Epidermal melanocyte (primary cell): ENCODE results near the gene CACNB4.
"Not testable (repeated sequence)": the region's sequence is repeated elsewhere in the genome, so short reads cannot be mapped to it uniquely, and the experiment has no call there.

Experiments used
- DNase-seq: peaks from one replicate; pipeline ENCODE4 v3.0.0; 2011; ENCODE audit warnings: low spot score; ENCODE audit not compliant: insufficient read length

Gene CACNB4

DNA sequence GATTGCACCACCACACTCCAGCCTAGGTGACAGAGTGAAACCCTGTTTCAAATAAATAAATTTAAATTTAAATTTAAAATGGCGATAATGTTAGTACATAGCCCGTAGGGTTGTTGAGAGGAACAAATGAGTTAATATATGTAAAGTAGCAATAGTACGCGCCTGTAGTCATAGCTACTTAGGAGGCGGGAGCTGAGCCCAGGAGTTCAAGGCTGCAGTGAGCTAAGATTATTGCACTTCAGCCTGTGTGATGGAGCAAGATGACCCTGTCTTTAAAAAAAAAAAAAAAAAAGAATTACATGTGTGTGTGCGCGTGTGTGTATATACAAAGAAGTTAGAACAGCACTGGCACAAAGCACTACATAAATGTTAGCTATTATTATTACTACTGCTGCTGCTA lies 153.2 kb downstream of the CACNB4 start:
- no peak for DNase-seq

- no peak for DNase-seq
These were observed 153.7 kb downstream of the CACNB4 start for GRCh38 chr2:151945186-151945585.

- no peak for DNase-seq
These were observed 155.4 kb downstream of the CACNB4 start for GRCh38 chr2:151943461-151943860.

GRCh38 chr2:151942540-151943205 lies 156.2 kb downstream of the CACNB4 start:
- DNase-seq: not testable (repeated sequence)

GRCh38 chr2:151937966-151938365 lies 160.9 kb downstream of the CACNB4 start:
- DNase-seq: no peak

DNA sequence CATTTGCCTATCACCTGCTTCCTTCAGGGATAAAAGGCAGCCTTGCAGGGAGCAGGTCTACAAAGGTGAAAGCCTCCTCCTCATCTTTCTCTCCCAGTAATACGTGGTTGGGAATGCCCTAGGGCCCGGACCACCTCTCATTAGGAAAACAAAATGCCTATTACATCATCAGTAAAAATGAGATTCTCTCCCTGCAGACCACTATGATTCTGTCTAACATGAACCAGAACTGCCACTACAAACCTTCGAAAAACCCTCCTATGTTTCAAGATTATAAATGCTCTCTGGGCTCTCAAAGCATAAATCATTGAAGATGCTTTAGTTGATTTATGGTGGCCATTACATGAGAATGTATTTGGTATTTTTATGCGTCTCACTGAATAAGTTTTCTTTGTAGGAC lies 162.2 kb downstream of the CACNB4 start:
- no peak for DNase-seq

DNA sequence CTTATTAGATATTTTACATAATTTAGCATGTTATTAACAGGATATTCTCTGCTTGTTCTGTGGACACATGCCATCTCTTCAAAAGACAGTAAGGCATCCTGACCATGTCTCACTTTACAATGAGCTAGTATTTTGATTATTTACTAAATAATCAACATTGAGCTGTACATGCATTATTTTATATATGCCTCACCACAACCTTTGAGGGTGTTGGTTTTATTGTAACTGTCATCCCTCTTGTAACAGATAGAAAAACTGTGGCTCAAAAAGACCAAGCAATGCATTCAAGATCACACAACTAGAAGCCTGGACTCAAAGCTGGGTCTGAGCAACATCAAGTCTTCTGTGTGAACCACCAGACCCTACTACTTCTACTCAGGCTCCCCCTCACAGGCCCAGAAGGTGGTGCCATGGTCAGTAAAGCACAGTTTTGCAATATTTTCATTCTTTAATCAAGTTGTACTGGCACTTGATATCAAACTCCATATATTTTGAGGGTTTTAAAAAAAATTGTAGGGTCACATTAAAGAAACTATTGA lies 165.5 kb downstream of the CACNB4 start:
- no peak for DNase-seq

- no peak for DNase-seq
These were observed 167.1 kb downstream of the CACNB4 start for GRCh38 chr2:151931756-151932155.

- no peak for DNase-seq
These were observed 167.7 kb downstream of the CACNB4 start for GRCh38 chr2:151931030-151931611.

GRCh38 chr2:151930042-151930441 lies 168.8 kb downstream of the CACNB4 start:
- no peak for DNase-seq

DNA sequence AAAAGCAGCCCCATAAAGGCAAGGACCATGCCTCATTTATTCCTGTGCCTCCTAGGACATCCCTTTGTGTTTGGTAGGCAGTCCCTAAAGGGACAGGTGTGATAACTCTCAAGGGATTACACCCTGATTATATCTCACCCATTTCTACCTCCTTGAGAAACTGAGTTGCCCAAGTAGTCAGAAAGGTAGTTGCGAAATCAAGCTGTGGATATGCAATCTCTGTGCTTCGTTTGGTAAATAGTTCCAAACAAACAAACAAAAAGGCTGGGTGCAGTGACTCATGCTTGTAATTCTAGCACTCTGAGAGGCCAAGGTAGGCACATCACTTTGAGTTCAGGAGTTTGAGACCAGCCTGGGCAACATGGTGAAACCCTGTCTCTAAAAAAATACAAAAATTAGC lies 170.5 kb downstream of the CACNB4 start:
- no peak for DNase-seq

DNA sequence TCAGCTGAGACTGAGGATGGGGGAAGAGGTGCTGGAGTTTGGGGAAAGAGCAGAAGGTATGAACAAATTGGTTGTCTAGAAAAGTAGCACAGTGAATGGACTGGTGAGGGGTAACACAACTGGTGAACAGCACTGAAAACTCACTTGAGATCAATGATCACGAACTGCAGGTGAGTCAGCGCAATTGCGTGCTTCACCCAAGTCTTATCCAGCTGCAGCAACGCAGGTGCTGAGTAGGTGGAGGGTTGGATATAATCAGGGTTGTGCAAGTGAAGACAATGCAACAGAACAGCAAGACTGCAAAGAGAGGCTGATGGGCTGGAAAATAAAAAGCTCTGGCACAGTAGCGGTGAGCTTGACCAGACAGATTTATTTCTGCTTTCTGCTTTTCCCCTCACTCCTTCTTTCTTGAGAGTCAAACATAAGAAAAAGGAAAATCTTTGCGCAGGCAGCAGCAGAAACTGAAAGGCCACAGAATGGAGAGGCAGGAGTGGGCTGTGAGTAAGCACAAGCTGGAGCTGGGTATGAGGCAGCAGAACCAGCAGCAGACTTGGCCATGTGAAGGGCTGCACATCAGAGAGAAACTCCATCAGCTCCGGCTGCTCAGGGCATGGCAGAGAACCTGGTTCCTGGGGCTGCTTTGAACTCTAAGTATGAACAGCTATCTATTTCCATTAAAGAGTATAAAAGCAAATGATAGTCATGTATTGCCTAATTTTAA lies 171.2 kb downstream of the CACNB4 start:
- DNase-seq: no peak

GRCh38 chr2:151922845-151923666 lies 175.8 kb downstream of the CACNB4 start:
- DNase-seq: no peak

GRCh38 chr2:151919786-151920185 lies 179.1 kb downstream of the CACNB4 start:
- no peak for DNase-seq

DNA sequence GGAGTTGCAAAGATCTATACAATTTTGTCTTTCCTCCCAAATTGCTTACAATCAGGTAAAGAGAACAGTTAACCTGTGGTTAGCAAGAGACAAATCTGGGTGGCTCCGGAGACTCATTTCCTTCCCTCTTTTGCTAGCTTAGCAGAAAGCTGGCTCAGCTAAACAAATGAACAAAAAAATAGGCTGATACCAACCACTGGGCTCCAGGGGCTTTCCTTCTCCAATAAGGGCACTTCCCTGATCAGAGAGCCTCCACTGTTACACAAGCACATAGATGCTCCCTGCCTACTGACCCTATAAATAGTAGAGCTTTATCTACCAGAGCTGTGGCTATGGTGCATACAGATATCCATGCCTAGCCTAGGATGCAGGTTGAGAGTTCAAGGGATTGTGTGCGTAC lies 180.5 kb downstream of the CACNB4 start:
- no peak for DNase-seq

DNA sequence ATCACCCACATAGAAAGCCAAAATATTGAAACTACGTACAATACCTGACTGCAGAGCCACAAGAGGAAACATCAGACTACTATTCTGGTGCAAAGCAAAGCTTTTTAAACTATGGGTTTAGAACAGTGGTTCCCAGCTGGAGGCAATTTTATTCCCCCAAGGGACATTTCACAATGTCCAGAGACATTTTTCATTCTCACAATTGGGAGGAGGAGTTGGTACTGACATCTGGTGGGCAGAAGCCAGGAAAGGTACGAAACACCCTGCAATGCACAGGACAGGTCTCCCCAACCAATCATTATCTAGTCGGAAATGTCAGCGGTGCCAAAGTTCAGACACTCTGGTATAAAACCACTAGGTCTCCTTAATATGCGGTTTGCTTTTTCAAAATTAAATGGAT lies 182.2 kb downstream of the CACNB4 start:
- DNase-seq: no peak

DNA sequence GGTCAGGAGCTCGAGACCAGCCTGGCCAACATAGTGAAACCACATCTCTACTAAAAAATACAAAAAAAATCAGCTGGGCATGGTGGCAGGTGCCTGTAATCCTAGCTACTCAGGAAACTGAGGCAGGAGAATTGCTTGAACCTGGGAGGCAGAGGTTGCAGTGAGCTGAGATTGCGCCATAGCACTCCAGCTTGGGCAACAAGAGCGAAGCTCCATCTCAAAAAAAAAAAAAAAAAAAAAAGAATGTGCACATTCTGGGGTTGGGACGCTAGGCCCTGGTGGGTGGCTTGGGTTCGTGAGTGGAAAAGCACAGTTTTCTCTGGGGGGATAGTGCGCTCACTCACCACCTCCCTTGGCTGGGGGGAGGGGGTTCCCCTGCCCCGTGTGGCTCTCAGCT lies 183.2 kb downstream of the CACNB4 start:
- DNase-seq: not testable (repeated sequence)

DNA sequence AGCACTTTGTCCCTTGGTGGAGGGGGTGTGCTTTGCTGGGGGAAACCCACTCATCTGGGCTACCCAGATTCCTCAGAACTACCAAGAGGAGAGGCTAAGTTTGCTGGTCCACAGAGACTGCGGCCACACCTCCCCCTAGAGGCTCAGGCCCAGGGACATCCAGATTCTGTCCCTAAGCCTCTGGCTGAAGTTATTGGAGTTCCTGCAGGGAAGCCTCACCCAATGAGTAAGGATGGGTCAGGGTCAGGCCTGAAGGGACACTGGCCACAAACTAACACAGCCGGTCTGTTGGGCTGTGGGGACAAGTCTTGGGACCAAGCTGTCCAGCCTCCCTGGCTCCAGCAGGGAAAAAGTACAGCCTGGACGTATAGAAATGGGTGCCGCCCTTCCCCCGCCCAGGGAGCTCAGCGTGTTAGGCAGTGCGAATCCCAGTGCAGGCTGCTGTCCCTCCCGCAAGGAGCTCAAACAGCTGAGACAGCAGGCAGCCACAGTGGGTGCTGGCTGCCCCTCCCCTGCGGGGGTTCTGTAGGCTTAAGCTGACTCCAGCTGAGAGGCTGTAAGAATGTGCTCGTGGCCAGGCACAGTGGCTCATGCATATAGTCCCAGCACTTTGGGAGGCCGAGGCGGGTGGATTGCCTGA lies 183.7 kb downstream of the CACNB4 start:
- DNase-seq: no peak

DNA sequence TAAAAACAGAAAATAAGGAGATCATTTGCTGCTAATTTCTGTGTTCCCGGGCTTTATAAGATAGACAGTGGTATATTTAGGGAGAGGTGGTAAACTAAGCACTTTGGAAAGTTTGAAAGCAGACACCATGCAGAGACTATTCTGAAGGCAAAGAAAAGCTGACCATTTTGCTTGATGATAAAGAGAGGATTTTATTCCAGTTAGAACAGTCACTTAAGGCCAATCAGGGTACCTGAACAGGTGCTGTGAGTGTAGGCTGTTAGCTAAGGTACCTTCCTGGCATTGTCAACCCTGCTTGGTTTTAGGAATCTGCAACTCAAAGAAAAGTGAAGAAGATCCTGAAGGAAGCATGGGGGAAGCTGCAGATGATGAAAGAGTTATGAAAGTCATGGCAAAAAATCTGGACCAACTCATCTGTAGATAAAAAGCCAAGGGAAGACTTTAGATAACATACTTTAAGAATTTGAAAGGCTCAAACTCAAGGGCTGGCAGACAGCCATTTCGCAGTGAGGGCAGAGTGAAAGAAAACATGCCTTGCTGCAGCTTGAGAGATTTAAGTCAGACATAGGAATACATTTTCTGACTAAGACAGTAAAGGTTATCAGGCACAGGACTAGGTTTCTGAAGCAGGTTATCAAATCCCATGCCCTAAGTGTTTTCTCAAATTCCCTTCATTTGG lies 190.5 kb downstream of the CACNB4 start:
- no peak for DNase-seq
